T-cell (primary cell): ENCODE results near the gene PRKAG2. TPM values are rescaled to one million over a fixed set of nuclear protein-coding genes. Genes with fewer than 3 reads are reported as not detected.

Source experiments
- ATAC-seq, 4 experiments: fragments of 200-7000 bp in 3 of 4; fragments of 150-1000 bp in 1 of 4; cut with Tn5 transposase; replicated peaks in 1 of 4; 1 replicate in 3 of 4; 2 replicates in 1 of 4; pipeline ENCODE4 v1.10.0; 2021; ENCODE audit warnings: moderate library complexity in 3 of 4, mild to moderate bottlenecking in 2 of 4, moderate number of reproducible peaks in 1 of 4
- CTCF ChIA-PET, 2 donors: fragments of 300-600 bp; sonication (Branson Sonifier 250); formaldehyde crosslinking; loops; one replicate each; lab custom pipeline; 2022; ENCODE audit warnings: antibody characterized with exemption in 2 of 2; lab: Charles Lee
- POLR2A ChIA-PET, 2 donors: fragments of 300-600 bp; sonication (Branson Sonifier 250); formaldehyde crosslinking; loops; one replicate each; lab custom pipeline; 2022; ENCODE audit warnings: antibody characterized with exemption in 2 of 2; lab: Charles Lee
- DNase-seq, 35 experiments: peaks; one replicate each; pipeline versions ENCODE4 v3.0.0 to v3.0.0-alpha.2; 2013 to 2023
- H3K27ac ChIP-seq: one replicate; pipeline ENCODE4 v1.5.1; 2013; ENCODE audit warnings: low read length
- H3K27me3 ChIP-seq, 2 experiments: replicated peaks in 1 of 2; 1 replicate in 1 of 2; 2 replicates in 1 of 2; pipeline versions ENCODE4 v1.6.1 to v1.7.0; 2013; ENCODE audit warnings: low read length in 1 of 2, mixed read lengths in 1 of 2; ENCODE audit not compliant: control insufficient read depth in 2 of 2, insufficient read depth in 2 of 2; ENCODE audit errors: extremely low read depth in 1 of 2
- H3K36me3 ChIP-seq, 2 donors: 1 replicate in 1 of 2; 2 replicates in 1 of 2; pipeline versions ENCODE4 v1.6.1 to v1.7.0; 2013; ENCODE audit warnings: low read length in 1 of 2; ENCODE audit not compliant: control insufficient read depth in 2 of 2, insufficient read depth in 1 of 2; ENCODE audit errors: extremely low read depth in 1 of 2
- H3K4me1 ChIP-seq, 2 experiments: 1 replicate in 1 of 2; 2 replicates in 1 of 2; pipeline versions ENCODE4 v1.6.1 to v1.7.0; 2013; ENCODE audit warnings: low read length in 2 of 2, mixed read lengths in 1 of 2; ENCODE audit not compliant: insufficient read depth in 2 of 2, control insufficient read depth in 1 of 2; ENCODE audit errors: extremely low read depth in 1 of 2
- H3K4me3 ChIP-seq, 2 donors: 1 replicate in 1 of 2; 2 replicates in 1 of 2; pipeline versions ENCODE4 v1.5.1 to v1.7.0; 2013; ENCODE audit warnings: mild to moderate bottlenecking in 2 of 2, low read length in 1 of 2, moderate library complexity in 1 of 2; ENCODE audit not compliant: control insufficient read depth in 1 of 2; ENCODE audit errors: extremely low read depth in 1 of 2
- H3K9me3 ChIP-seq: 2 replicates; pipeline ENCODE4 v1.7.0; 2013
- H3K27ac Mint-ChIP-seq, 2 donors: one replicate each; pipeline ENCODE4 v1.8.0; 2020 to 2021; ENCODE audit warnings: mild to moderate bottlenecking in 2 of 2, mixed read lengths in 2 of 2
- H3K27me3 Mint-ChIP-seq, 2 donors: one replicate each; pipeline ENCODE4 v1.8.0; 2021 to 2022; ENCODE audit warnings: mixed read lengths in 2 of 2
- H3K36me3 Mint-ChIP-seq: one replicate; pipeline ENCODE4 v1.8.0; 2021; ENCODE audit warnings: mixed read lengths
- H3K4me1 Mint-ChIP-seq, 3 donors: one replicate each; pipeline ENCODE4 v1.8.0; 2020 to 2022; ENCODE audit warnings: mixed read lengths in 3 of 3, mild to moderate bottlenecking in 1 of 3
- H3K4me3 Mint-ChIP-seq, 3 donors: one replicate each; pipeline ENCODE4 v1.8.0; 2020 to 2022; ENCODE audit warnings: mild to moderate bottlenecking in 3 of 3, mixed read lengths in 3 of 3, moderate library complexity in 3 of 3
- H3K9me3 Mint-ChIP-seq, 3 donors: one replicate each; pipeline ENCODE4 v1.8.0; 2020 to 2022; ENCODE audit warnings: mixed read lengths in 3 of 3
- WGBS: methylation state at CpG from one replicate; pipeline ENCODE4 v1.1.5; 2013; ENCODE audit warnings: missing lambda C conversion rate; ENCODE audit not compliant: insufficient coverage; 5-methylcytosine and 5-hydroxymethylcytosine counted together
- total RNA-seq, 35 experiments: library from RNA in 6 of 35; stranded (reverse) in 6 of 35; fragments of 120-200 nt in 1 of 35; gene quantifications; one replicate each; pipeline versions ENCODE4 v1.2.1 to v1.2.4 and lab custom pipeline; 2013 to 2026

PRKAG2 gene
- total RNA-seq, 5 donors from 2014 or later (not counting 1 experiment from before 2014, with no cell fraction given): 43.0 to 59.9 (median 49.3) TPM

DNA sequence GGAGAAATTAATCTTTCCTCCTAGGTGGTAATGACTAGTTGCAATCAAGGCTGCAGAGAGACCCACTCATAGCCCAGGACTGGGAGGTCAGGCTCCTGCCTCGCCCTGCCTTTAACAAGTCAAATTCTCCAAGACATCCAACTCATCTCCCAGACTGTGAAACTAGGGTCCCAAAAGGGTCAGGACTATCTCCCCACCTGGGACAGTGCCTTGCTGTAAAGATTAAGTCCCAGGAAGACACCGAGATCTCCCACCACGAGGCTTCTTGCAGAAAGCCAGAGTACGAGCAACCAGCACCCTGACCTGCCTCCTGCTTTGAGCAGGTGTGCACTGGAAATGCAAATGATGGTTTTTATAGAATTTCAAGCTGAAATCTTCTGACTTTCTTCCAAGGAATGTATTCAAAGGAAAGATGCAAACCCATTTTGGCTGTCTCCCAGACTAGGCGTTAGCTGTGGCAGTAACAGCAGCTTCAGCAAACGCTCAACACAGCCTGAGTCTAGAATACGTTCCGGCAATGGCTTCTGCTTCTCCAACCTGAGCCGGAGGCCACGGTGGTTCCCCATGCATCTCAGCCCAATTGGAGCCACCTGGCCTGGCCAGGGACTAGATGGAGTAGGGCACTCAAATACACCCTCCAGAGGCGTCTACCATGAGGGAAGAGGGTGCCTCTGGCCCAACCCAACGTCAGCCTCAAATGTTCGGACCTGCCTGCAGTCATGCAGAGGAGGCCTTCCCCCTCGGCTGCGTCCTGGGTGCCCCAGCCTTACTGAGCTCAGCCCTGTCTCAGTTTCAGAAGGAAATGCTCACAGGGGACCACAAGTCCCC, 170.4 kb downstream of the PRKAG2 start:
- no peak for ATAC-seq
- WGBS: 95% methylated on average over 10 of the region's 15 CpGs
- H3K27me3 ChIP-seq: no peaks in the 10 kb centered on the region
- H3K9me3 ChIP-seq: no peaks in the 10 kb centered on the region
- Mint-ChIP-seq H3K4me3 (no peak overlapping the region), H3K9me3 (no peaks in the 10 kb centered on the region), H3K4me1 (peaks cover 9 to 15% (median 15%) of the 10 kb centered on the region in 3 donors), H3K27ac (no peak overlapping the region), H3K36me3 (peaks cover 19% of the 10 kb centered on the region), H3K27me3 (no peaks in the 10 kb centered on the region)
- no peak overlapping the region for H3K4me3 ChIP-seq
- peaks cover 0 to 7% of the 10 kb centered on the region in 2 experiments for H3K4me1 ChIP-seq
- ChIA-PET POLR2A (no interaction called here), CTCF (no interaction called here)
- no peak for DNase-seq
- H3K36me3 ChIP-seq: no peaks in the 10 kb centered on the region
- H3K27ac ChIP-seq: no peak overlapping the region

DNA sequence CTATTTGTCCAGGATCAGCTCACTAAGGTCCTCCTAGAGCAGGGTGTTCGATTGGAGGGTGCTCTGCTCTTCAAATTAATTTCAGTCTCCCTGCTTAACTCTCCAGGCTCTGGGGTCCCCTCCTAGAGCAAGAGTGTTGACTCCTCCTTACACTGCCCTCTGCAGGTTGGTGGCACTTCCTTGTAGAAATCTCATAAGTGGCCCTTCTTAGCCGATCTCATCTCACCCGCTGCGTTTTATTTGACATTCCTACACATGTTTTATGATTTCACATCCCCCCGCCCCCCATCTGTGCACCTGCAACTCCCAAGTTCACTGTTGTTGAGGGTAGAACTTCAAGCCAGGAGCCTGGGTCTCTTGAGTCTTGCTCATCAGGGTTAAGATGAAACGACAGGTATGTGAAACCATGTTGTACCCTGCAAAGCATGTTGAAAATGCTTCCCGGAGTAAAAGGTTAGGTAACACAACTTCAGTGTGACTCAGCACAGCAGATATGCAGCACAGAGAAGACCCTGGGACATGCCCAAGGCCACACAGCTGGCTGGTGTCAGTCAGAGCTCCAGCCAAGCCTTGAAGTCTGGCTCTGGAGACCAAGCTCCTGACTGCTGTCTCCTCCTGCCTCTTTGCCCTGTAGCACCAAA, 171.2 kb downstream of the PRKAG2 start:
- Mint-ChIP-seq H3K27ac (no peak overlapping the region), H3K27me3 (no peaks in the 10 kb centered on the region), H3K4me3 (no peak overlapping the region), H3K36me3 (peaks cover 23% of the 10 kb centered on the region), H3K9me3 (no peaks in the 10 kb centered on the region), H3K4me1 (peaks cover 9 to 19% (median 15%) of the 10 kb centered on the region in 3 donors)
- DNase-seq: peak in 15 of 35 experiments; percentile 4 to 31 (median 10)
- Histone ChIP-seq H3K9me3 (no peaks in the 10 kb centered on the region), H3K4me3 (no peak overlapping the region), H3K4me1 (peaks cover 0 to 7% of the 10 kb centered on the region in 2 experiments), H3K36me3 (no peaks in the 10 kb centered on the region), H3K27me3 (no peaks in the 10 kb centered on the region), H3K27ac (no peak overlapping the region)
- peak in 2 of 4 experiments; percentile 12 to 47 for ATAC-seq
- CTCF ChIA-PET: no interaction called here
- POLR2A ChIA-PET: no interaction called here
- 44% methylated on average over 5 of the region's 7 CpGs for WGBS

DNA sequence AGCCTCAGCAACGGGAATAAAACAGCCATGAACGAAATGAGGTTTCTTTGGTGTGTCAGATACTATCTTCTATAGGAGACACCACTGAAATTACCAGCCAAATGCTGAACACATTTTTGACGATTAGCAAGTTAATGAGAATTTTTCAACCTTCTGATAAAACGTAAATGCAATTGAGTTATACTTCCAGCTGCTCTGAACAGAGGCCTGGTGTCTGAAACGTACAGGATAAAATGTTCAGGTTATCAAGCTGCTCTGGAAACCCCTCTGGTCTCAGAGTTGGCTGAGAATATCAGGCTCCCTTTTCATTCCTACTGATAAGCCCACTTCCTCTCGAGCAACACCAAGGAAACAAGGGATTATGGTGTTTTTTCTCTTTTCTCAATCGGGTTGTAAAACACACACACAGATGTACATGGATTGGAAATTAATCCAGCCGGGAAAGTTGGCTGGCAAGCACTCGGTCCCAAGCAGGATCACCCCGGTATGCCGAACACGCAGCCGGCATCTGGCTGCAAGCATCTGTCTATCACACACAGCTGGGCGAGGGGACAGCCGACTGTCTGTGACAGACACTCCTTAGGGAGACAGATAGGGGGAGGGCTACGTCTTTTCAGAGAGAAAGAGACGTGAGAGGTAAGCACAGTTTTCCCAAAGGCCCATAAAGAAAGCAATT, 171.8 kb downstream of the PRKAG2 start:
- H3K27ac Mint-ChIP-seq: no peak overlapping the region
- POLR2A ChIA-PET: no interaction called here

GRCh38 chr7:151704299-151704959, 172.5 kb downstream of the PRKAG2 start:
- Histone ChIP-seq H3K27me3 (no peaks in the 10 kb centered on the region), H3K4me1 (peaks cover 0 to 7% of the 10 kb centered on the region in 2 experiments), H3K9me3 (no peaks in the 10 kb centered on the region), H3K36me3 (no peaks in the 10 kb centered on the region), H3K27ac (no peak overlapping the region), H3K4me3 (no peak overlapping the region)
- H3K36me3 Mint-ChIP-seq: peaks cover 17% of the 10 kb centered on the region
- ChIA-PET POLR2A (no interaction called here), CTCF (interaction anchor here in 1 of 2 donors (0.7 kb wide), 1 partner anchor 39 kb away, joined by 4 read pairs; no protein-coding TSS in a partner anchor)
- no peak overlapping the region for H3K4me3 Mint-ChIP-seq
- H3K4me1 Mint-ChIP-seq: peaks cover 9 to 25% (median 15%) of the 10 kb centered on the region in 3 donors
- H3K27ac Mint-ChIP-seq: no peak overlapping the region
- H3K27me3 Mint-ChIP-seq: no peaks in the 10 kb centered on the region
- WGBS: 96% methylated on average over 11 of the region's 15 CpGs
- DNase-seq (no peak), ATAC-seq (no peak)
- no peaks in the 10 kb centered on the region for H3K9me3 Mint-ChIP-seq

More for the DNA sequence above, 171.8 kb downstream of the PRKAG2 start:
- H3K27ac ChIP-seq: no peak overlapping the region
- no peak for DNase-seq
- no peaks in the 10 kb centered on the region for H3K9me3 ChIP-seq
- Mint-ChIP-seq H3K4me1 (peaks cover 9 to 19% (median 15%) of the 10 kb centered on the region in 3 donors), H3K9me3 (no peaks in the 10 kb centered on the region), H3K36me3 (peaks cover 19% of the 10 kb centered on the region), H3K27me3 (no peaks in the 10 kb centered on the region), H3K4me3 (no peak overlapping the region)
- 91% methylated on average over 11 of the region's 17 CpGs for WGBS
- no peak for ATAC-seq
- no peaks in the 10 kb centered on the region for H3K36me3 ChIP-seq
- H3K4me1 ChIP-seq: peaks cover 0 to 7% of the 10 kb centered on the region in 2 experiments
- no peak overlapping the region for H3K4me3 ChIP-seq
- no peaks in the 10 kb centered on the region for H3K27me3 ChIP-seq
- CTCF ChIA-PET: no interaction called here

GRCh38 chr7:151702961-151703360, 174.0 kb downstream of the PRKAG2 start:
- H3K27me3 ChIP-seq: no peaks in the 10 kb centered on the region
- peaks cover 0 to 2% of the 10 kb centered on the region in 2 donors for H3K36me3 ChIP-seq
- no peaks in the 10 kb centered on the region for H3K27me3 Mint-ChIP-seq
- H3K4me3 ChIP-seq: no peak overlapping the region
- ChIA-PET CTCF (no interaction called here), POLR2A (no interaction called here)
- H3K9me3 Mint-ChIP-seq: no peaks in the 10 kb centered on the region
- DNase-seq (no peak), ATAC-seq (no peak)
- peaks cover 0 to 7% of the 10 kb centered on the region in 2 experiments for H3K4me1 ChIP-seq
- H3K36me3 Mint-ChIP-seq: peaks cover 11% of the 10 kb centered on the region
- H3K4me3 Mint-ChIP-seq: no peak overlapping the region
- H3K9me3 ChIP-seq: no peaks in the 10 kb centered on the region
- peaks cover 12 to 26% (median 15%) of the 10 kb centered on the region in 3 donors for H3K4me1 Mint-ChIP-seq
- H3K27ac ChIP-seq: no peak overlapping the region
- H3K27ac Mint-ChIP-seq: no peak overlapping the region
- 99% methylated on average over 6 of the region's 9 CpGs for whole genome bisulfite sequencing
